PC-3 (cell line): ENCODE data around the gene CPEB3. TPM values are rescaled to one million over a fixed set of nuclear protein-coding genes. Genes with fewer than 3 reads are reported as not detected.
A peak's percentile ranks its signal among the peaks of the same experiment; 100 is the strongest.
"Not testable (repeated sequence)": the region's sequence is repeated elsewhere in the genome, so short reads cannot be mapped to it uniquely, and the experiment has no call there.

ENCODE experiments used
- ATAC-seq: fragments of 200-7000 bp; cut with Tn5 transposase; 2 replicates; pipeline ENCODE4 v1.9.1; 2020; ENCODE audit warnings: mild to moderate bottlenecking, moderate library complexity
- BruUV-seq: library from RNA; stranded (reverse); fragments of 400-500 nt; replicated peaks from 2 replicates; lab custom pipeline; 2021; lab: Mats Ljungman, UMichigan
- CTCF ChIA-PET: fragments of 300-600 bp; sonication (Branson Sonifier 250); formaldehyde crosslinking; loops from one replicate; lab custom pipeline; 2022; ENCODE audit warnings: antibody characterized with exemption; lab: Charles Lee
- POLR2A ChIA-PET: fragments of 300-600 bp; sonication (Branson Sonifier 250); formaldehyde crosslinking; loops from one replicate; lab custom pipeline; 2022; ENCODE audit warnings: antibody characterized with exemption; ENCODE audit not compliant: unreplicated experiment; lab: Charles Lee
- DNase-seq: peaks from one replicate; pipeline ENCODE4 v3.0.0-alpha.2; 2015
- H2AFZ ChIP-seq: fragments of 300-600 bp; sonication (generic); 2 replicates; pipeline ENCODE4 v1.6.0; 2016; ENCODE audit warnings: antibody characterized with exemption, low read length
- H3F3A ChIP-seq: fragments of 300-600 bp; sonication (generic); one replicate; pipeline ENCODE4 v1.6.0; 2017; ENCODE audit warnings: antibody characterized with exemption, low read length, control low read depth, mild to moderate bottlenecking; ENCODE audit not compliant: unreplicated experiment
- H3K27ac ChIP-seq: fragments of 300-600 bp; sonication (generic); 2 replicates; pipeline ENCODE4 v1.5.1; 2016; ENCODE audit warnings: mild to moderate bottlenecking, low read length
- H3K27me3 ChIP-seq: fragments of 300-600 bp; sonication (generic); 2 replicates; pipeline ENCODE4 v1.6.1; 2016; ENCODE audit warnings: low read length, mixed read lengths
- H3K36me3 ChIP-seq: fragments of 300-600 bp; sonication (generic); 2 replicates; pipeline ENCODE4 v1.6.1; 2016; ENCODE audit warnings: low read depth, mixed run types, low read length, mixed read lengths
- H3K4me1 ChIP-seq: fragments of 300-600 bp; sonication (generic); 2 replicates; pipeline ENCODE4 v1.5.1; 2016; ENCODE audit warnings: low read length; ENCODE audit not compliant: insufficient read depth
- H3K4me2 ChIP-seq: fragments of 300-600 bp; sonication (generic); 2 replicates; pipeline ENCODE4 v1.6.0; 2016; ENCODE audit warnings: low read length
- H3K4me3 ChIP-seq: fragments of 300-600 bp; sonication (generic); 2 replicates; pipeline ENCODE4 v1.5.1; 2016; ENCODE audit warnings: mild to moderate bottlenecking, low read length, mixed read lengths
- H3K79me2 ChIP-seq: fragments of 300-600 bp; sonication (generic); 2 replicates; pipeline ENCODE4 v1.6.1; 2017; ENCODE audit warnings: low read length, mixed read lengths
- H3K9ac ChIP-seq: fragments of 300-600 bp; sonication (generic); 2 replicates; pipeline ENCODE4 v1.6.0; 2016; ENCODE audit warnings: mild to moderate bottlenecking, low read length
- H3K9me2 ChIP-seq: fragments of 300-600 bp; sonication (generic); replicated peaks from 2 replicates; pipeline ENCODE4 v1.6.1; 2016; ENCODE audit warnings: mixed run types, low read length, mixed read lengths
- H3K9me3 ChIP-seq: fragments of 300-600 bp; sonication (generic); 2 replicates; pipeline ENCODE4 v1.6.1; 2016; ENCODE audit warnings: low read length, mixed read lengths
- H4K20me1 ChIP-seq: fragments of 300-600 bp; sonication (generic); 2 replicates; pipeline ENCODE4 v1.6.1; 2016; ENCODE audit warnings: low read length, mixed read lengths
- CTCF ChIP-seq: fragments of 300-600 bp; sonication (generic); conservative IDR thresholded peaks from 2 replicates; pipeline ENCODE4 v1.5.1; 2017; ENCODE audit warnings: antibody characterized with exemption, low read depth, mild to moderate bottlenecking, low read length
- EZH2 ChIP-seq: fragments of 300-600 bp; sonication (generic); IDR thresholded peaks from one replicate; pipeline ENCODE4 v1.6.1; 2017; ENCODE audit warnings: antibody characterized with exemption, mild to moderate bottlenecking, low read length; ENCODE audit not compliant: unreplicated experiment
- EZH2phosphoT487 ChIP-seq: fragments of 300-600 bp; sonication (generic); IDR thresholded peaks from 2 replicates; pipeline ENCODE4 v1.6.1; 2018; ENCODE audit warnings: mild to moderate bottlenecking, antibody characterized with exemption, low read length, borderline replicate concordance
- intact Hi-C: fragments of 100-400 bp; cut with micrococcal nuclease; formaldehyde crosslinking; loops from 2 replicates; pipeline ENCODE4 v1.9.0; 2023
- total RNA-seq: library from RNA; depleted of rRNA; stranded (reverse); fragments of >200 nt; gene quantifications from 2 replicates; pipeline ENCODE4 v1.2.3, GENCODE V29; 2014

CPEB3 gene
- total RNA-seq, 1 experiment from 2014 or later = 0.80 TPM

GRCh38 chr10:92215222-92215621, 75.7 kb downstream of the CPEB3 start:
- H2AFZ ChIP-seq, ATAC-seq, H3K4me2 ChIP-seq, POLR2A ChIA-PET, H3K9me3 ChIP-seq, DNase-seq, H3K9ac ChIP-seq, H3K4me3 ChIP-seq, intact Hi-C loops, H3K27me3 ChIP-seq, BruUV-seq, CTCF ChIA-PET, H3K9me2 ChIP-seq, H3K79me2 ChIP-seq, H4K20me1 ChIP-seq, H3K36me3 ChIP-seq, H3K27ac ChIP-seq: not testable (repeated sequence)
- Histone ChIP-seq H3F3A (peaks cover 11% of the 10 kb centered on the region), H3K4me1 (peaks cover 24% of the 10 kb centered on the region)

- no peaks in the 10 kb centered on the region for H4K20me1 ChIP-seq
- BruUV-seq = no TSS peak
- ATAC-seq = no peak
- no peak for DNase-seq
- H2AFZ ChIP-seq = no peak overlapping the region
- H3K4me2 ChIP-seq = no peak overlapping the region
- POLR2A ChIA-PET = no interaction called here
- TF ChIP-seq EZH2phosphoT487 = no peak
- no peak for TF ChIP-seq CTCF
- no peak for TF ChIP-seq EZH2
- intact Hi-C loops = no loop called here
- no peak overlapping the region for H3K9ac ChIP-seq
- no peaks in the 10 kb centered on the region for H3K9me3 ChIP-seq
- H3K4me1 ChIP-seq = peaks cover 27% of the 10 kb centered on the region; the same call in 1 of the 2 replicates
- no peaks in the 10 kb centered on the region for H3F3A ChIP-seq
- H3K36me3 ChIP-seq = no peaks in the 10 kb centered on the region
- CTCF ChIA-PET = no interaction called here
- H3K9me2 ChIP-seq = no peaks in the 10 kb centered on the region
- no peaks in the 10 kb centered on the region for H3K27me3 ChIP-seq
- no peaks in the 10 kb centered on the region for H3K79me2 ChIP-seq
- H3K4me3 ChIP-seq = no peak overlapping the region
- no peak overlapping the region for H3K27ac ChIP-seq
Observed at GRCh38 chr10:92213049-92213448, 77.8 kb downstream of the CPEB3 start.

- Histone ChIP-seq H4K20me1 (no peaks in the 10 kb centered on the region), H3K4me1 (peaks cover 27% of the 10 kb centered on the region; the same call in 1 of the 2 replicates), H3K79me2 (no peaks in the 10 kb centered on the region), H3K4me3 (no peak overlapping the region), H3K9me3 (no peaks in the 10 kb centered on the region), H3K9me2 (no peaks in the 10 kb centered on the region), H2AFZ (no peak overlapping the region), H3K27ac (peak overlapping the region; percentile 58), H3K27me3 (no peaks in the 10 kb centered on the region), H3F3A (no peaks in the 10 kb centered on the region), H3K4me2 (no peak overlapping the region), H3K9ac (no peak overlapping the region), H3K36me3 (no peaks in the 10 kb centered on the region)
- no peak; the same call in 1 of the 2 replicates for ATAC-seq
- POLR2A ChIA-PET = no interaction called here
- DNase-seq = peak; percentile 43
- BruUV-seq = no TSS peak
- intact Hi-C loops = no loop called here
- CTCF ChIA-PET = no interaction called here
- TF ChIP-seq EZH2phosphoT487 = no peak
- TF ChIP-seq EZH2 = no peak
- TF ChIP-seq CTCF = no peak
Observed at GRCh38 chr10:92208736-92209135, 82.1 kb downstream of the CPEB3 start.
